Keratinocyte (primary cell): ENCODE data around the gene NMT1.

ENCODE experiments used
- EZH2 ChIP-seq: IDR thresholded peaks from one replicate; pipeline ENCODE4 v1.6.1; 2012; ENCODE audit warnings: inconsistent platforms, mild to moderate bottlenecking, low read length, moderate library complexity
- TF ChIP-seq, protein P1 (sequence below), 3 experiments: IDR thresholded peaks in 1 of 3; conservative IDR thresholded peaks in 1 of 3; optimal IDR thresholded peaks in 1 of 3; 2 replicates in 2 of 3; 3 replicates in 1 of 3; pipeline versions ENCODE3 to v1.5.1; 2011; ENCODE audit warnings: low read length in 3 of 3, mild to moderate bottlenecking in 3 of 3, moderate library complexity in 2 of 3, control low read depth in 1 of 3, inconsistent platforms in 1 of 3; ENCODE audit not compliant: insufficient read depth in 2 of 3; ENCODE audit errors: extremely low read depth in 1 of 3

DNA sequence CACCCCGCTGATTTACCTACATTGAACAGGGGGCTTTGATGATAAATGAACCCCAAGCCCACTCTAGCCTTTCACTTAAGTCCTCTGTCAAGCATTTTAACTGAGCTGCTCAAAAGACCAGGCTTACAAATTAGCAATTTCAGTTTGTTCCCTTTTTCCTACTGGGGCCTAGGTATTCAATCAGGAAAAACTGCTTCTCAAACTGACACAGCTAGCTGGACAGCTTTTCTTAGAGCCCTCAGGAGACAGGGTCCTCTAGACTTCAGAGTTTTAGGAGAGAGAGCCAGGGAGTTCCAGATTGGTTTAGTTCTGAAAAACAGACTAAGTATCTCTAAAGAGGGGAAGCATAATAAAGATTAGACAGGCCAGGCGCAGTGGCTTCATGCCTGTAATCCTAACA lies 94.4 kb downstream of the NMT1 start:
- TF ChIP-seq, protein P1, sequence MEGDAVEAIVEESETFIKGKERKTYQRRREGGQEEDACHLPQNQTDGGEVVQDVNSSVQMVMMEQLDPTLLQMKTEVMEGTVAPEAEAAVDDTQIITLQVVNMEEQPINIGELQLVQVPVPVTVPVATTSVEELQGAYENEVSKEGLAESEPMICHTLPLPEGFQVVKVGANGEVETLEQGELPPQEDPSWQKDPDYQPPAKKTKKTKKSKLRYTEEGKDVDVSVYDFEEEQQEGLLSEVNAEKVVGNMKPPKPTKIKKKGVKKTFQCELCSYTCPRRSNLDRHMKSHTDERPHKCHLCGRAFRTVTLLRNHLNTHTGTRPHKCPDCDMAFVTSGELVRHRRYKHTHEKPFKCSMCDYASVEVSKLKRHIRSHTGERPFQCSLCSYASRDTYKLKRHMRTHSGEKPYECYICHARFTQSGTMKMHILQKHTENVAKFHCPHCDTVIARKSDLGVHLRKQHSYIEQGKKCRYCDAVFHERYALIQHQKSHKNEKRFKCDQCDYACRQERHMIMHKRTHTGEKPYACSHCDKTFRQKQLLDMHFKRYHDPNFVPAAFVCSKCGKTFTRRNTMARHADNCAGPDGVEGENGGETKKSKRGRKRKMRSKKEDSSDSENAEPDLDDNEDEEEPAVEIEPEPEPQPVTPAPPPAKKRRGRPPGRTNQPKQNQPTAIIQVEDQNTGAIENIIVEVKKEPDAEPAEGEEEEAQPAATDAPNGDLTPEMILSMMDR (optimal IDR thresholded peaks at IDR 0.05 in 1 of 3, IDR thresholded peaks at IDR 0.05 in 1 of 3, conservative IDR thresholded peaks at IDR 0.05 in 1 of 3; ENCODE audit: extremely low read depth in 1 of 3, insufficient read depth in 2 of 3, low read length in 3 of 3): no peak
- TF ChIP-seq EZH2: no peak
